ENCODE results near the gene MRPL49.

MRPL49 gene

DNA sequence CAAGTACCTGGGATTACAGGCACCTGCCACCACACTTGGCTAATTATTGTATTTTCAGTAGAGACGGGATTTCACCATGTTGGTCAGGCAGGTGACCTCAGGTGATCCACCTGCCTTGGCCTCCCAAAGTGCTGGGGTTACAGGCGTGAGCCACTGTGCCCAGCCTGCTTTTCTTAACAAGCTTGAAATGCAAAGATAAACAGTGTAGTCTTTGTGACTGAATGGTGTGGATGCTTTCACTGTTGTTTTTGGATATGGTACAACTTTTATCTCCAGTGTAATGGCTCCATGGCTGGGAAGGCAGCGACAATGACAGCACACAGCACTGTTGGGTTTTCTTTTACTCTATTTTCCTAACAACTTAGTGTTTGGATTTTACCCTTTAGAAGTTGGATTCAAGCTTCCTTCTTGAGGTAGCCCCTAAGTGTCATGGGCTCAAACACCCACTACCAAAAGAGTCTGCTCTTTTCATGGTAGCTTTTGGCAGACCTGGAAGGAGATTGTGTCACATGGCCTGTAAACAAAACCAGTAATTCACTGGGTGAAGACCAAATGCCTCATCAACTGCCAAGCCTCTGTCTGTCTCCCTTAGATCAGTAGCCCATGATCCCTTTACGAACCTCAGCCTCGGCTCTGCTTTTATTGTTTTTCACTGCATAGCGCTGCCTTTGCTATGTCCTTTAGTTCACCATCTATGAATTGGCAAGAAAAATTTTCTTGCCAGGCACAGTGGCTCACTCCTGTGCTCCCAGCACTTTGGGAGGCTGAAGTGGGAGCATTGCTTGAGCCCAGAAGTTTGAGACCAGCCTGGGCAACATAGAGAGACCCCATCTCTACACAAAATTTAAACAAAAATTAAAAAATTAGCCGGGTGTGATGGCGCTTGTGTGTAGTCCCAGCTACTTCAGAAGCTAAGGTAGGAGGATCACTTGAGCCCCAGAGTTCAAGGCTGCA lies 19.7 kb upstream of the MRPL49 start:
- no peak for DNase-seq (ENCODE audit: low read depth in 2 of 2, low spot score in 1 of 2)

DNA sequence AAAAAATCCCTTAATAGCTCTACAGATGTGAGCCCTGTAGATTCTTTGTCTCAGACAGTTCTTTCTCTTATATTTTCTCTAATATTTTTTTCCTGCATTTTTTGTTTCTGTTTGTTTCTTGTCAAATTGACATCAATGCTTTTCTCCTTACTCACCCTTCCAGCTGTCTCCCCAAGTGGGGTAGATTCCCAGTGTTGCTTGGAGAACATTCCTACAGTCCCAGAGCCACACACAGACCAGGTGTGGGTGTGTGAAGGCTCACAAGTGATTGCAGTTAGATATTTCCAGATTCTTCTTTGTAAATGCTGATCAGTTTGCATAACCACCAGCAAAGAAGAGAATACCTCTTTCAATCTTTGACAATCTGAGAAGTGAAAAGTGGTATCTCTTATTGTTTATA lies 18.6 kb upstream of the MRPL49 start:
- no peak for DNase-seq (ENCODE audit: low read depth in 2 of 2, low spot score in 1 of 2)

DNA sequence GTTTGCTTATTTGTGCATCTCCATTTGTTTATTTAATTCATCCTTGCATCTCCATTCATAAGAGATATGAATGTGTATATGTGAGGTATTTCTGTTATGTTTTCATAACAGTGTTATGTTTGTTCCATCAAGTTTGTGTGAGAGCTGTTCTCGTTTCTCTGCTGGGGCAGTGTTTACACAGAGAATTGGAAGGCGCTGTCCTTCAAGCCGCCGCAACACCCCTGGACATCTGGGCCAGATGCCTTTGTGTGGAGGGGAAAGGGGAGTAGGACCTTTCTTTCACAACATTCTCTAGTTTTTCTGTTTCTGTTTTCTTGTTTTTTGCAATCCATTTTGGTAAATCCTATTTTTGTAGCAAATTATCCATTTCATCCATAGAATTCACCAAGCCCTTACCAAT lies 17.5 kb upstream of the MRPL49 start:
- DNase-seq (ENCODE audit: low read depth in 2 of 2, low spot score in 1 of 2): no peak

DNA sequence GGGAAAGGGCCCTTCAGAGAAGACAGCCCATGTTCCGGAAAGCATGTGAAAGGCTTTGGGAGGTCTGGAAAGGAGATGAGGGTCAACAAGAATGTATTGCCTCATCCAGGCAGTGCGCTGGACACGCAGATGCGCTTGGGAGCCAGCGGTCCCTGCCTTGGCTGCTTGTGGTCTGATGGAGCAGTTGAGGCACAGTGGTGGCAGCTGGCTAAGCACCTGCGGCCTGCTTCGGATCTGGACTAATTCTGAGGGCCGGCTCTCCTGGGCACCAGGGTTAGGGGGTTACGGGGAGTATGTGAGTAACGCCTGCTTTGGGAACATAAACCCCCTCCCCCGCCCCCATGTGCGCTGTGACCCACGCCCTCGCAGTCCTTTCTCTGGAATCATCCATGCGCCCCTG lies 15.0 kb upstream of the MRPL49 start:
- DNase-seq (ENCODE audit: low read depth in 2 of 2, low spot score in 1 of 2): no peak

DNA sequence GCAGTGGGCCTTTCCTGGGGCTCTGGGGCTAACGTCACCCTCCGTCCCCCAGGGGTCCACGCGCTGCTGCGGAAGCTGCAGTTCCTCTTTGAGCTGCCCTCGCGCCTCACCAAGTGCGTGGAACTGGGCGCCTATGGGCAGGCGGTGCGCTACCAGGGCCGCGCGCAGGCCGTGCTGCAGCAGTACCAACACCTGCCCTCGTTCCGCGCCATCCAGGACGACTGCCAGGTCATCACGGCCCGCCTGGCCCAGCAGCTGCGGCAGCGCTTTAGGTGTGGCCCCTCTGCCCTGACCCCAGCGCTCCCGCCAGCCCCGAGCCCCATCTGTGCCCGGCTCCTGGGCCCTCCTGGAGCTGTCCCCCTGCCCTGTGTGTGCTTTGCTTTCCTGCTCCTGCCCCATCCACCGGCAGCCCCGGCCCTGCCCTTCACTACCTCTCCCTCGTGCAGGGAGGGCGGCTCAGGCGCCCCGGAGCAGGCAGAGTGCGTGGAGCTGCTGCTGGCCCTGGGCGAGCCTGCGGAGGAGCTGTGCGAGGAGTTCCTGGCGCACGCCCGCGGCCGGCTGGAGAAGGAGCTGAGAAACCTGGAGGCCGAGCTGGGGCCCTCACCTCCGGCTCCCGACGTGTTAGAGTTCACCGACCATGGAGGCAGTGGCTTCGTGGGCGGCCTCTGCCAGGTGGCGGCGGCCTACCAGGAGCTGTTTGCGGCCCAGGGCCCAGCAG lies 14.2 kb upstream of the MRPL49 start:
- no peak for DNase-seq (ENCODE audit: low read depth in 2 of 2, low spot score in 1 of 2)

DNA sequence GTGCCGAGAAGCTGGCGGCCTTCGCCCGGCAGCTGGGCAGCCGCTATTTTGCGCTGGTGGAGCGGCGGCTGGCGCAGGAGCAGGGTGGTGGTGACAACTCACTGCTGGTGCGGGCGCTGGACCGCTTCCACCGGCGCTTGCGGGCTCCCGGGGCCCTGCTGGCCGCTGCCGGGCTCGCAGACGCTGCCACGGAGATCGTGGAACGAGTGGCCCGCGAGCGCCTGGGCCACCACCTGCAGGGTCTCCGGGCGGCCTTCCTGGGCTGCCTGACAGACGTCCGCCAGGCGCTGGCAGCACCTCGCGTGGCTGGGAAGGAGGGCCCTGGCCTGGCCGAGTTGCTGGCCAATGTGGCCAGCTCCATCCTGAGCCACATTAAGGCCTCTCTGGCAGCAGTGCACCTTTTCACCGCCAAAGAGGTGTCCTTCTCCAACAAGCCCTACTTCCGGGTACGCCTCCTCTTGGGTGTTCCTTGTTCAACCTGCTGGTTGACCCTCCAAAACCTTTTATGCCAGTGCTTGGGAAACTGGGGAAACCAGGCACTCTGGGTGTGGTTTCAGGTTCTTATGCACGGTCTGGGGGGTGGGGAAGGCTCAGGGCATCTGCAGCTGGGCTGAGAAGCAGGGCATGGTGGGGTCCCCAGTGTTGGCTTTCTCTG lies 13.5 kb upstream of the MRPL49 start:
- DNase-seq (ENCODE audit: low read depth in 2 of 2, low spot score in 1 of 2): no peak

DNA sequence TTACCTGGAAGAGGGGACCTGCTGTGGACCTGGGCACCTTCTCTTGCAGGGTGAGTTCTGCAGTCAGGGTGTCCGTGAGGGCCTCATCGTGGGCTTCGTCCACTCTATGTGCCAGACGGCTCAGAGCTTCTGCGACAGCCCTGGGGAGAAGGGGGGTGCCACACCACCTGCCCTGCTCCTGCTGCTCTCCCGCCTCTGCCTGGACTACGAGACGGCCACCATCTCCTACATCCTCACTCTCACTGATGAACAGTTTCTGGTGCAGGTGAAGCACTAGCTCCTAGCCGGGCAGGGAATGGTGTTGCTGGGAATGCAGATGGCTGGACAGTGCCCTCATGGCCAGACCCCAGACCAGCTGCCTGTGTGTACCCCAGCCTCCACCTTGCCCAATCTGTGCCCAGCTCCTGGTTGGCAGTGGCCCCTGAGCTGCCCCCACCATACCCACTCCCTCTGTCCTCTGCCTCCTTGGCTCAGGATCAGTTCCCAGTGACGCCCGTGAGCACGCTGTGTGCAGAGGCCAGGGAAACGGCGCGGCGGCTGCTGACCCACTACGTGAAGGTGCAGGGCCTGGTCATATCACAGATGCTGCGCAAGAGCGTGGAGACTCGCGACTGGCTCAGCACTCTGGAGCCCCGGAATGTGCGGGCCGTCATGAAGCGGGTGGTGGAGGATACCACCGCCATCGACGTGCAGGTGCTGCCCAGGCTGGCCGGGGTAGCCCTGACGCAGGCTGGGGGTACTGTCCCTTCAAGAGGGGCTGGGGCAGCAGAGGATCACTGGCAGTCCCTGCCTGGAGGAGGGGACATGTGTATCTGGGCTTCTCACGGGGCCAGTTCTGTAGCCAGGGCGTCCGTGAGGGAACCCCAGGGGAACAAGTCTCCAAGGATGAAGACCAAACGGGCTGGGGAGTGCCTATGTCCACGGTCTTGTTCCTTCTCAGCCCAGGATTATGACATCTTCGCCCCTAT lies 12.6 kb upstream of the MRPL49 start:
- DNase-seq (ENCODE audit: low read depth in 2 of 2, low spot score in 1 of 2): no peak

DNA sequence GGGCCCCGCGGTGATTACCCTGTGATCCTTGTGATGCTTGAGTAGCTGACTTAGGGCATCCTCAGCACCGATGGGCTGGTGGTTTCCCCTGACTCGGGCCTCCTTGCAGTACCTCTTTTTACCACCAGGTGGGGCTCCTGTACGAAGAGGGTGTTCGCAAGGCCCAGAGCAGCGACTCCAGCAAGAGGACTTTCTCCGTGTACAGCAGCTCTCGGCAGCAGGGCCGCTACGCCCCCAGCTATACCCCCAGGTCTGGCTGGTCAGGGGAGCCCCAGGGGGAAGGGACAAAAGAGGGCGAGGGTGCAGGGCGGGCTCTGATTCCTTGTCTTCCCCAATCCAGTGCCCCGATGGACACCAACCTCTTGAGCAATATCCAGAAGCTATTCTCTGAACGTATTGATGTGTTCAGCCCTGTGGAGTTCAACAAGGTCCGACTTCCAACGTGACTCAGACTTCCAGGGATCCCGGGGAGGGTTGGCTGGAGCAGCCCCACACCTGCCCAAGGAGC lies 11.7 kb upstream of the MRPL49 start:
- DNase-seq (ENCODE audit: low read depth in 2 of 2, low spot score in 1 of 2): peak; percentile 92 to 97

DNA sequence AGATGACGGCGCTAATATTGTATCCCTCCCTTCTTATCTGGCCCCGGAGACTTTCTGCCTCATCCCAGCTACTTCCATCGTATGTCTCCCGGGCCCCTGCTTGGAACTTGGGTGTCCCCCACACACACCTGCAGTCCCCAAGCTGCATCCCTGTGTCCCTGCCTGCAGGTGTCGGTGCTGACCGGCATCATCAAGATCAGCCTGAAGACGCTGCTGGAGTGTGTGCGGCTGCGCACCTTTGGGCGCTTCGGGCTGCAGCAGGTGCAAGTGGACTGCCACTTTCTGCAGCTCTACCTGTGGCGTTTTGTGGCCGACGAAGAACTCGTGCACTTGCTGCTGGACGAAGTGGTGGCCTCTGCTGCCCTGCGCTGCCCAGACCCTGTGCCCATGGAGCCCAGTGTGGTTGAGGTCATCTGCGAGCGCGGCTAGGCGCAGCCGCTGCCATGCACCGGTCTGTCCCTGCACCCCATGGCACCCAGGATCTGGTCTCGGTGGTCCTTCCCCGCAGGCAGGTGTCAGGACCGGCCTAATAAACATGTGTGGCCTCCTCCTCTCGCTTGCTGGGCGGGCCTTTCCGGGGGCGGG lies 10.9 kb upstream of the MRPL49 start:
- DNase-seq (ENCODE audit: low read depth in 2 of 2, low spot score in 1 of 2): no peak

DNA sequence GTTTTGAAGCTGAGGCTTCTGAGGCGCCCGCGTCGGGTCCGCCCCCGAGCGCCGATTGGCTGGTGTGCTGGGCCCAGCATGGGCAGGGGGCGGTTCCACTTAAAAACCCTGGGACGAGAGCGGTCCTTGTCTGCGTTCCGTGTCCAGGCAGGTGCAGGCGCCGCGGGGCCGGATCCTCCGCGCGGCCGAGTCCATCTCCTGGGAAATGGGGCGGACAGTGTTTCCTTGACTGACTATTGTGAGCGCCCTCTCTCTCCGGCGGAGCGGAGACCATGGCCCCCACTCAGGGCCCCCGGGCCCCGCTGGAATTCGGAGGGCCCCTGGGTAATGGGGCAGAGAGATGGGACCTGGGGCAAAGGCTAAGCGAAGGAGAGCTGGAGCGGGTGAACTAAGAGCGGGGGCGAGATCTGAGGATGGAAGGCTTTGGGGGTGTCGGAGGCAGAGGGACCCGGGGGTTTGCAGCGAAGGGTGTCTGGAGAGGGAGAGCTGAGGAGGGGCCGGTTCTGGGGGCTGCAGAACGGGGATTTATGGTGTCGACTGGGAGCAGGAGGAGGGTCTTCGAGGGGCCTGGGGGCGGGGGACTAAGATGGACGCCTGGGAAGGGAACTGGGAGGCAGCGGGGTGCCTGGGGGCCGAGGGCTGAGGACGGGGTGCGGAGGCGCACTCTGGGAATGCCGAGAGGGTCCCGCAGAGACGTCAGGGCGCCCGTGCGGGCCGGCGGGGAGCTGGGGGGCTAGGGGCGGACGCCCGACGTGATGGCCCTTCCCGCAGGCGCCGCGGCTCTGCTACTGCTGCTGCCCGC lies 10.2 kb upstream of the MRPL49 start, which contains the start of gene TM7SF2:
Gene TM7SF2, plus strand, starts transcription at position 129 of the 802 bp plus-strand sequence. Its CDS starts 144 bp downstream, at position 273.
- peak; percentile 76 to 89 for DNase-seq (ENCODE audit: low read depth in 2 of 2, low spot score in 1 of 2)

DNA sequence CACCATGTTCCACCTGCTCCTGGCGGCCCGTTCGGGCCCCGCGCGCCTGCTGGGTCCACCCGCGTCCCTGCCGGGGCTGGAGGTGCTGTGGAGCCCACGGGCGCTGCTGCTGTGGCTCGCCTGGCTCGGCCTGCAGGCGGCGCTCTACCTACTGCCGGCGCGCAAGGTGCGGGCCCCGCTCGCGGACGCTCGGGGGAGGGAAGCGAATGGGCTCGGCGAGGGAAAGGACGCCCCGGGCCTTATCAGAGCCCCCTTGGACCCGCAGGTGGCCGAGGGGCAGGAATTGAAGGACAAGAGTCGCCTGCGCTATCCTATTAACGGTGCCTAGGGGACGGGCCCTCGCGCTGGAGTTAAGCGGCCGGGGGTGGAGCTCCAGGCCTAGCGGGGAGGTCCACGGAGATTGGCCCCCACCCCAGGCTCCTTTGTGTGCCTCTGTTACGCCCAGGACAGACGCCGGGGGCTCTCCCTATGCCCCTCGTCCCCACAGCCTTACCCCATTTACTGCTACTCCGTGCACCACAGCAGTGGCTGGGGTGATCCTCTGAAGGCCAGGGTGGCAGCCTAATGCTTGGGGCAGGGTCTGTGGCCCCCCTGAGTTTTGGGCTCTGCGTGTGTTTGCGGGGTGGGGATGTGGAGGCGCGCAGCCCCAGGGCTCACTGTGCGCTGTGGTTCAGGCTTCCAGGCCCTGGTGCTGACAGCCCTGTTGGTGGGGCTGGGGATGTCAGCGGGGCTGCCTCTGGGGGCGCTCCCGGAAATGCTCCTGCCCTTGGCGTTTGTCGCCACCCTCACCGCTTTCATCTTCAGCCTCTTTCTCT lies 9.4 kb upstream of the MRPL49 start:
- DNase-seq (ENCODE audit: low read depth in 2 of 2, low spot score in 1 of 2): peak in 1 of 2 donors; percentile 49

DNA sequence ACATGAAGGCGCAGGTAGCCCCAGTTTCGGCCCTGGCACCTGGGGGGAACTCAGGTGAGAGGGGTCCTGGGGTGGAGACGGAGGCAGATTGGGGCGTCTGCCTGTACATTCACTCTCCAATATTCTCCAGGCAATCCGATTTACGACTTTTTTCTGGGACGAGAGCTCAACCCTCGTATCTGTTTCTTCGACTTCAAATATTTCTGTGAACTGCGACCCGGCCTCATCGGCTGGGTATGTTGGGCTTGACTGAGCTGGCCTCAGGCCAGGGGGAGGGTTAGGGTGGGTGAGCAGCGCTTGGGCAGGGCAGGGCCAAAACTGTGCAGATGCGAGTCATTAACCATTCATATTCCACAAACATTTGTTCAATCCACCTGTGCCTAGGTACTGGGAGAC lies 8.8 kb upstream of the MRPL49 start:
- no peak for DNase-seq (ENCODE audit: low read depth in 2 of 2, low spot score in 1 of 2)

DNA sequence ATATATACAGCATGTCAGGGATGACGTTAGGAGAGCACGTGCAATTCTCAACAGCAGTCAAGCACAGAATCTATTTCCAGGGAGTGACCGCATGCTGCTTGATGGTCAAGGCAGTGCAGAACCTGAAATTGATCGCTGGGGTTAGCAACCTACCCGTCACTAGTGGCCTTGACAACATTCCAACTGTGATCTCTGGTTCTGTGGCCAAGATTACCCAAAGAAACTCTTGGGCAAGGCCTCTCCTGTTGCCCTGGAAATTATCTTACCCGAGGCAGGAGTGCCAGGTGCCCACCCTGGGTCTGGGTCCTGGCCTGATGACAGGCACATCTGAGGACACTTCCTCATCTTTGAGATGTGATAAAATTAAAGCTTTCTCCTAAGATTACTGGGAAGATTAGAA lies 8.3 kb upstream of the MRPL49 start:
- DNase-seq (ENCODE audit: low read depth in 2 of 2, low spot score in 1 of 2): no peak

DNA sequence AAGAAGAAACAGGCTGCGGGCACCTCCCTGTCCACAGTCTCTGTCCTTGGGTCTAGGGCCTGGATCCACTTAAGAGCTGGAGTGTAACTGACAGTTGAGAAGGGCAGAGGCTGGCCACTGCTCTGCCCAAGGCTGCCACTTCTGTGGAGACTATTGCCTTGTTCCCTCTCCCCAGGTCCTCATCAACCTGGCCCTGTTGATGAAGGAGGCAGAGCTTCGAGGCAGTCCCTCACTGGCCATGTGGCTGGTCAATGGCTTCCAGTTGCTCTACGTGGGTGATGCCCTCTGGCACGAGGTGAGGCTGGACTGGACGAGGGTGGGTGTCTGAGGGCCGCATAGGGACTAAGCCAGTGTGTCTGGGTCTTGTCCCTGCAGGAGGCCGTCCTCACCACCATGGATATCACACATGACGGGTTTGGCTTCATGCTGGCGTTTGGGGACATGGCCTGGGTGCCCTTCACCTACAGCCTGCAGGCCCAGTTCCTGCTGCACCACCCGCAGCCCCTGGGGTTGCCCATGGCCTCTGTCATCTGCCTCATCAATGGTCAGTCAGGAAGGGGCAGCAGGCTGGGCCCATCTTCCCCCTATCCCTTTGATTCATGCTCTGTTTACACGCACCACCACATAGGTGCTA lies 7.5 kb upstream of the MRPL49 start:
- DNase-seq (ENCODE audit: low read depth in 2 of 2, low spot score in 1 of 2): no peak

DNA sequence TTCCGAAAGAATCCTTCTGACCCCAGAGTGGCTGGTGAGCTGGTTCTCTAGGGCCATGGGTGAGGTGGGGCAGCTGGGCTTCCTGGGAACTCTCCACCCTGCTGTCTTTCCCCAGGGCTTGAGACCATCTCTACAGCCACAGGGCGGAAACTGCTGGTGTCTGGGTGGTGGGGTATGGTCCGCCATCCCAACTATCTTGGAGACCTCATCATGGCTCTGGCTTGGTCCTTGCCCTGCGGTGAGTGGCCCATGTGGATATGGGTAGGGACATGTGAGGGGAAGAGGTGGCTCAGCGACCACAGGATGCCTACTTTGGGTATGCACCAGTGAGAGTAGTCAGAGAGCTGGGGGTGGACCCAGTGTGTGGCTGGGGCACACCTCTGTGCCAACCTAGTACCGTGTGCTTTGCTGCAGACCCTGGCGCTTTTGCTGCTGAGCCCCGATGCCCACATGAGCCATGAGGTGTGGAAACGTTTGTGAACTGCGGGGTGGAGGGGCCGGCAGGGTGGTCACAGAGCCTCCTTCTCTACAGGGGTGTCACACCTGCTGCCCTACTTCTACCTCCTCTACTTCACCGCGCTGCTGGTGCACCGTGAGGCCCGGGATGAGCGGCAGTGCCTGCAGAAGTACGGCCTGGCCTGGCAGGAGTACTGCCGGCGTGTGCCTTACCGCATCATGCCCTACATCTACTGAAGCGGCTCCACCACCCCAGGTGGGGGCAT lies 6.6 kb upstream of the MRPL49 start:
- no peak for DNase-seq (ENCODE audit: low read depth in 2 of 2, low spot score in 1 of 2)

DNA sequence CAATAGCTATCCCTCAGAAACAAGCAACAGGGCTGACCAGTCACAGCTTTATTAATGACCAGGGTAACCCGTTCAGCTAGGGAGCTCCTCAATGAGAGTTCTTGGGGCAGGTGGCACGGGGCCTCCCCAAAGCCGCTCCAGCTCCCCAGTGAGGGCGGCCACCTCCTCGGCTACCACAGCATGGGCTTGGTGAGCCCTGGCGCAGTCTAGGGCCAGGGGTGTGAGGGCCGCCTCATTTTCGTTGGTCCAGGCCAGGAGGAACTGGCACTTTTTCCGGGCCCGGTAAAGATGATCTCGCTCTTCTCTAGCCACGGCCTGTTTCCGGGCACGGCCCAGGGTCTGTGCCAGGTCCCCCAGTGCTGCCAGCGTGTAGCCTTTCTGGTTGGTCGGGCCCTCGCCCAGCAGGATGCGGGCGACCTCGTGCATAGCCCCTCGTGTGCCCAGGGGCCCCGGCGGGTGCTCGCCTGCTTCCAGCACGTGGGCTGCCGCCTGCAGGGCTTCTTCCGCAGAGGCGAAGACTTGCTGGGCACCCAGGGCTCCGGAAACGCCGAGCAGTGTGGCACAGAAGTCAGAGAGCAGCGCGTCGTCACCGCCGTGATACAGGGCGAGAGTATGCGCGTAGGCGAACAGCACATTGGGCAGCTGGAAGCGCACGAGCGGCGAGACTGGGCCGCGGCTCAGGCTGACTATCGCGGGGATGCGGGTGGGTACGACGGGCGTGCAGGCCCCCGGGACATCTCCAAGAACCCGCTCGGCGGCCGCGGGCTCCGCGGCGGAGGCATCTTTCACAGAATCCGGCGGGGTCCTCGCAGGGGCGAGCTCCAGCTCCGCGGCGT lies 5.5 kb upstream of the MRPL49 start:
- DNase-seq (ENCODE audit: low read depth in 2 of 2, low spot score in 1 of 2): no peak
